HEK293 (cell line): ENCODE results near the gene ADGRF1.

Experiments
- CTCF ChIP-seq: fragments of 450-650 bp; formaldehyde crosslinking; IDR thresholded peaks from 2 replicates; pipeline ENCODE4 v1.5.1; 2016; ENCODE audit warnings: missing biosample characterization, missing genetic modification characterization
- FEZF1 ChIP-seq: fragments of 450-650 bp; formaldehyde crosslinking; IDR thresholded peaks from 2 replicates; pipeline ENCODE4 v1.5.1; 2016; ENCODE audit warnings: missing biosample characterization, missing genetic modification characterization
- SETDB1 ChIP-seq: IDR thresholded peaks from one replicate; pipeline ENCODE4 v1.6.1; 2017; ENCODE audit warnings: mild to moderate bottlenecking, low read length, moderate library complexity, mixed read lengths; ENCODE audit not compliant: insufficient read length
- ZFHX2 ChIP-seq: fragments of 450-650 bp; formaldehyde crosslinking; conservative IDR thresholded peaks from 2 replicates; pipeline ENCODE4 v1.5.1; 2016; ENCODE audit warnings: missing biosample characterization, missing genetic modification characterization
- ZNF140 ChIP-seq: fragments of 450-650 bp; formaldehyde crosslinking; IDR thresholded peaks from 2 replicates; pipeline ENCODE4 v1.5.1; 2016; ENCODE audit warnings: missing biosample characterization, missing genetic modification characterization
- ZNF350 ChIP-seq: fragments of 450-650 bp; formaldehyde crosslinking; IDR thresholded peaks from 2 replicates; pipeline ENCODE4 v1.5.0; 2017; ENCODE audit warnings: missing biosample characterization, mild to moderate bottlenecking, missing genetic modification characterization
- ZSCAN4 ChIP-seq: fragments of 450-650 bp; formaldehyde crosslinking; IDR thresholded peaks from 2 replicates; pipeline ENCODE4 v1.5.1; 2017; ENCODE audit warnings: missing biosample characterization, missing genetic modification characterization
- TF ChIP-seq, protein P1 (sequence below): fragments of 450-650 bp; formaldehyde crosslinking; IDR thresholded peaks from 2 replicates; pipeline ENCODE4 v1.5.1; 2017; ENCODE audit warnings: missing biosample characterization, missing genetic modification characterization

DNA sequence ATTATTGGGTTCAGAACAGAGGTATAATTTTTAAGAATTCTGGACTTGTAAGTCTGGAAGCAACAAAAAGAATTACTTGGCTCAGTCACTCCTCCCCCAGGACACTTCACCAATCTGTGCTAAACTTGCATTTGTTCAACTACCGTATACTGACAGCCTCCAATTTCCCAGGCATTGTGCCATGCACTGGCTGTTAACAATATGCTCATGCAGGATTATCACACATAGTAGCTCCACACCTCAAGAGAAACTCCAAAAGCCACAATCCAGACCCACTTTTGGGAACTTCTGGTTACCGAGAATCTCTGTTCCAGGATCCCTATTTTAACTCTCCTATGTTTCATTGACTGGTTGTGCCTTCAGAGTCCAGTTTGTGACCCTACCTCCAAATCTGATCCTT lies 7.7 kb downstream of the ADGRF1 start:
- TF ChIP-seq, protein P1, sequence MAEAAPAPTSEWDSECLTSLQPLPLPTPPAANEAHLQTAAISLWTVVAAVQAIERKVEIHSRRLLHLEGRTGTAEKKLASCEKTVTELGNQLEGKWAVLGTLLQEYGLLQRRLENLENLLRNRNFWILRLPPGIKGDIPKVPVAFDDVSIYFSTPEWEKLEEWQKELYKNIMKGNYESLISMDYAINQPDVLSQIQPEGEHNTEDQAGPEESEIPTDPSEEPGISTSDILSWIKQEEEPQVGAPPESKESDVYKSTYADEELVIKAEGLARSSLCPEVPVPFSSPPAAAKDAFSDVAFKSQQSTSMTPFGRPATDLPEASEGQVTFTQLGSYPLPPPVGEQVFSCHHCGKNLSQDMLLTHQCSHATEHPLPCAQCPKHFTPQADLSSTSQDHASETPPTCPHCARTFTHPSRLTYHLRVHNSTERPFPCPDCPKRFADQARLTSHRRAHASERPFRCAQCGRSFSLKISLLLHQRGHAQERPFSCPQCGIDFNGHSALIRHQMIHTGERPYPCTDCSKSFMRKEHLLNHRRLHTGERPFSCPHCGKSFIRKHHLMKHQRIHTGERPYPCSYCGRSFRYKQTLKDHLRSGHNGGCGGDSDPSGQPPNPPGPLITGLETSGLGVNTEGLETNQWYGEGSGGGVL (tag by site-specific recombination), result no peak
- TF ChIP-seq SETDB1, result no peak
- no peak for TF ChIP-seq CTCF
- no peak for TF ChIP-seq ZSCAN4 (tag by site-specific recombination)
- no peak for TF ChIP-seq ZFHX2 (tag by site-specific recombination)
- TF ChIP-seq ZNF140 (tag by site-specific recombination), result no peak
- no peak for TF ChIP-seq FEZF1 (tag by site-specific recombination)
- TF ChIP-seq ZNF350 (tag by site-specific recombination), result no peak
